WI38 (cell line): ENCODE data around the gene GRIK4.
A peak's percentile ranks its signal among the peaks of the same experiment; 100 is the strongest.
"Not testable (repeated sequence)": the region's sequence is repeated elsewhere in the genome, so short reads cannot be mapped to it uniquely, and the experiment has no call there.

Experiments
- H3K4me3 ChIP-seq: 2 replicates; pipeline ENCODE4 v1.5.1; 2011; ENCODE audit warnings: low read depth, mild to moderate bottlenecking, control low read depth, low read length
- CTCF ChIP-seq: IDR thresholded peaks from 2 replicates; pipeline ENCODE4 v1.5.1; 2012; ENCODE audit warnings: low read depth, mild to moderate bottlenecking, control low read depth, low read length

The GRIK4 gene

GRCh38 chr11:121006922-121007321, 495.4 kb downstream of the GRIK4 start:
- no peak for TF ChIP-seq CTCF
- no peak overlapping the region for H3K4me3 ChIP-seq

GRCh38 chr11:121008551-121008950, 497.0 kb downstream of the GRIK4 start:
- no peak overlapping the region for H3K4me3 ChIP-seq
- no peak for TF ChIP-seq CTCF

GRCh38 chr11:121012091-121012490, 500.5 kb downstream of the GRIK4 start:
- H3K4me3 ChIP-seq: no peak overlapping the region
- TF ChIP-seq CTCF: no peak

GRCh38 chr11:121018746-121019145, 507.2 kb downstream of the GRIK4 start:
- H3K4me3 ChIP-seq: no peak overlapping the region
- no peak for TF ChIP-seq CTCF

GRCh38 chr11:121021718-121022117, 510.2 kb downstream of the GRIK4 start:
- not testable (repeated sequence) for H3K4me3 ChIP-seq

GRCh38 chr11:121023848-121024751, 512.6 kb downstream of the GRIK4 start, which contains the start of gene TBCEL:
Gene TBCEL (plus strand): TSS chr11:121024102. CDS start chr11:121045691, 21,589 bp downstream.
- TF ChIP-seq CTCF: no peak
- peak within 1 kb of the TSS; percentile 75 for H3K4me3 ChIP-seq

- no peak for TF ChIP-seq CTCF
- H3K4me3 ChIP-seq: peak overlapping the region; percentile 75
Observed at GRCh38 chr11:121024989-121025388, 513.4 kb downstream of the GRIK4 start.
